HCT116 (cell line): ENCODE measurements around the gene PROSER2.

Source experiments
- EZH2phosphoT487 ChIP-seq: fragments of 200-600 bp; IDR thresholded peaks from 2 replicates; pipeline ENCODE4 v1.6.1; 2018; ENCODE audit warnings: antibody characterized with exemption, borderline replicate concordance
- MAX ChIP-seq: IDR thresholded peaks from 2 replicates; pipeline ENCODE4 v1.6.1; 2012
- RAD21 ChIP-seq: IDR thresholded peaks from 2 replicates; pipeline ENCODE4 v1.6.1; 2012; ENCODE audit warnings: low read depth, mild to moderate bottlenecking

- TF ChIP-seq EZH2phosphoT487 (no peak), MAX (no peak), RAD21 (no peak)
Observed at GRCh38 chr10:11831520-11831951, 8.4 kb downstream of the PROSER2 start.
